ES-I3 (cell line): ENCODE measurements around the gene NEUROD2.

Source experiments
- H3K36me3 ChIP-seq: 2 replicates; pipeline ENCODE4 v1.6.1; 2013; ENCODE audit warnings: mild to moderate bottlenecking, low read length, control low read depth, moderate library complexity; ENCODE audit not compliant: insufficient read depth
- H3K4me1 ChIP-seq: 2 replicates; pipeline ENCODE4 v1.6.1; 2013; ENCODE audit warnings: mild to moderate bottlenecking, control low read depth, low read length; ENCODE audit not compliant: insufficient read depth
- H3K9ac ChIP-seq: 2 replicates; pipeline ENCODE4 v1.6.1; 2013; ENCODE audit warnings: low read depth, mild to moderate bottlenecking, low read length, moderate library complexity
- H3K9me3 ChIP-seq: 2 replicates; pipeline ENCODE4 v1.6.1; 2013; ENCODE audit warnings: mild to moderate bottlenecking, low read length, moderate library complexity; ENCODE audit not compliant: control insufficient read depth, insufficient read depth

Gene NEUROD2

GRCh38 chr17:39605492-39606433 lies 2.0 kb downstream of the NEUROD2 start:
- Histone ChIP-seq H3K36me3 (no peaks in the 10 kb centered on the region), H3K9ac (peak overlapping the region; percentile 35; the same call in 1 of the 2 replicates), H3K9me3 (no peaks in the 10 kb centered on the region), H3K4me1 (peaks cover 18% of the 10 kb centered on the region; the same call in 1 of the 2 replicates)

GRCh38 chr17:39604911-39605491 lies 2.7 kb downstream of the NEUROD2 start:
- Histone ChIP-seq H3K4me1 (peaks cover 21% of the 10 kb centered on the region; the same call in 1 of the 2 replicates), H3K36me3 (no peaks in the 10 kb centered on the region), H3K9me3 (no peaks in the 10 kb centered on the region), H3K9ac (peak overlapping the region; percentile 35; the same call in 1 of the 2 replicates)

- Histone ChIP-seq H3K9ac (no peak overlapping the region), H3K4me1 (peaks cover 21% of the 10 kb centered on the region; the same call in 1 of the 2 replicates), H3K9me3 (no peaks in the 10 kb centered on the region), H3K36me3 (no peaks in the 10 kb centered on the region)
Observed at GRCh38 chr17:39603304-39604016, 4.3 kb downstream of the NEUROD2 start.

DNA sequence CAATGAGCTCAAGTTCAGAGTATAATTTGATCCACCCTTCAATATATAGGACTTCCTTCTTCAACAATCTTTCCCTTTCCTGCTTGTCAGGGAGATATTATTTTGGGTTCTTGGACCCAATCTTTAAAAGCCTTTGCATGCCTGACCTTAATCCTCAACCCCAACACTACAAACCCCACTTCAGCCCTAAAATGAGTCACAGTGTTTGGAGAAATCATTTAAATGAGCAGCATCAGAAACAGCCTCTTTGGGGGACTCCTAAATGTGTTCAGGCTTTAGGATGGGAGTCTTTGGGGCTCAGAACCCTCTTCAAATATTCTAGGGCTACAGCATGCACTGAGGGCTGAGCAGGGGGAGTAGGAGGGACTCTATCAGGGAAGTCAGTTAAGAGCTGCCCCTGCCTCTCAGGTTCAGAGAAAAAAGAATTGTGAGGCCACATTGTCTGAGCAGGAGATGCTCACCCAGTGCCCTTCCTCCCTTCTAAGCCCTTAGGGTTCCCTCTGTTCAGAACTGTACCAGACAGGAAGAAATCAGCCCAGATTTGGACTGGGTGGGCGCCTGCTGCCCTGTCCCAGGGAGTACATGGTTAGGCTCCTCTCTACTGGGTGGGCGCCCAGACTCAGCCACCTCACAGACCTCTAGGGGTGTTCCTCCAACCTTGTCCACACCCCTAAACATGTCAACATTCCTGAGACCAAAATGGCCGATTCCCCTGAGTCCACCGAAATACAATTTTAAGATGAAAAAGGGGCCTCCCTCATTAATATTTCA lies 5.0 kb downstream of the NEUROD2 start:
- Histone ChIP-seq H3K9me3 (no peaks in the 10 kb centered on the region), H3K36me3 (no peaks in the 10 kb centered on the region), H3K9ac (no peak overlapping the region), H3K4me1 (peaks cover 21% of the 10 kb centered on the region; the same call in 1 of the 2 replicates)

GRCh38 chr17:39601758-39602532 lies 5.8 kb downstream of the NEUROD2 start:
- no peaks in the 10 kb centered on the region for H3K9me3 ChIP-seq
- H3K36me3 ChIP-seq = no peaks in the 10 kb centered on the region
- H3K9ac ChIP-seq = no peak overlapping the region
- peaks cover 21% of the 10 kb centered on the region; the same call in 1 of the 2 replicates for H3K4me1 ChIP-seq

- Histone ChIP-seq H3K4me1 (peaks cover 21% of the 10 kb centered on the region; the same call in 1 of the 2 replicates), H3K9ac (no peak overlapping the region), H3K36me3 (no peaks in the 10 kb centered on the region), H3K9me3 (no peaks in the 10 kb centered on the region)
Observed at GRCh38 chr17:39600997-39601597, 6.6 kb downstream of the NEUROD2 start.

DNA sequence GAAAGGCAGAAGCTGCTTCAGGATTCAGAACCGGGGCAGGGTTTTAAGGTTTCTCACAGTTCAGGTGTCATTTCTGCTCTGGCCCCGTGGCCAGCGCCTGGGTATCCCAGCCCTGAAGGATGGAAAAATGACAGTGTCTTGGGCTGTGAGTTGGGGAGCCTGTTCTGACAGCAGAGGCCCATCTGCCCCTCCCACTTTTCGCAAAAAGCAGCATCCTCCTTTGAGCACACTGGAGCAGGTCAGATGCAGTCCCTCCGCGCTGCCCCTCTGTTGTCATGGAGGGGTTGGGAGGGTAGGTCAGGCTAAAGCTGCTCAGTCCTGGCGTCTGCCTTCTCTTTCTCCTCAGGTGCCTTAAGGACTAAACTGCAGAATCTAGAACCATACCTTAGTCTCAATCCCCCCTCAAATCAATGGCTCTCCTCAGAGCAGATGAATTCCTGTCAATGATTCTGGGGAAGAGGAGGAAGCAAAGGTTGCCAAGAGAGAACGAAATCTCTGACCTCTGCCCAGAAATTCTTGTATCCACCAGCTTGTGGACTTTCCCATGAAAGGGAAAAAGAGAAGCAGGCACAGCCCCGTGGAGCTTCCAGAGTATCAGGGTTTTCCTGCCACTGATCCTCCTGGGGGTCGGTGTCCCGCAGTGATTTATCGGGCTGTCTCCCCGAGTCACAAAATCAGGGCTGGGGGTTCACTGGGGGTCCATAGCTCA lies 7.3 kb downstream of the NEUROD2 start:
- H3K9ac ChIP-seq = no peak overlapping the region
- no peaks in the 10 kb centered on the region for H3K9me3 ChIP-seq
- H3K36me3 ChIP-seq = no peaks in the 10 kb centered on the region
- H3K4me1 ChIP-seq = peaks cover 21% of the 10 kb centered on the region; the same call in 1 of the 2 replicates

DNA sequence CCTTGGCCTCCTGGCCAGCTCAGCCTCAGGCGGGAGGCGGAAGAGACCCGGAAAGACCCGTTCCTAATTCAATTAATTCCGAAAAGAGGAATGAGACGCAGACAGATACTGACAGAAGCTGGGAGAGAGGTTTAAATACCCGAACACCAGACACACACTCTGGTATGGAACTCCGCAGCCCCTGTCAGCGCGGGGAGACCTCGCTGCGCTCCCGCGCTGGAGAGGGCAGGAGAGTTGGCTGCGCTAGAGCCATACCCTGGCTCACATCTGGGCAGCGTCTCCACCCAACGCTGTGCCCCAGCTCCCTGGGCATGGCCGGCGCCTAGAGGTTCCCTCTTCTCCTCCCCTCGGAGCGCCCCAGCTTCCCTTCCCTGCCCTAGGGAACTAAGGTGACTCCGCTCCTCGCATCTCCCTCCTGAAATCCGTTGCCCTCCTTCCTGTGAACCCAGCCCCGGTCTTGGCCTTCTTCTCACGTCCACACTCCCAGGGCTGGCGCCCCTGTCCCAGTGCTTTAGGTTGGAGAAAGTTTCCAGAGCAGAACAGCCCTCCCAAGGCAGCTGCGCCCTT lies 8.0 kb downstream of the NEUROD2 start:
- H3K36me3 ChIP-seq = no peaks in the 10 kb centered on the region
- peaks cover 21% of the 10 kb centered on the region; the same call in 1 of the 2 replicates for H3K4me1 ChIP-seq
- H3K9ac ChIP-seq = peak overlapping the region; percentile 28; the same call in 1 of the 2 replicates
- H3K9me3 ChIP-seq = no peaks in the 10 kb centered on the region

DNA sequence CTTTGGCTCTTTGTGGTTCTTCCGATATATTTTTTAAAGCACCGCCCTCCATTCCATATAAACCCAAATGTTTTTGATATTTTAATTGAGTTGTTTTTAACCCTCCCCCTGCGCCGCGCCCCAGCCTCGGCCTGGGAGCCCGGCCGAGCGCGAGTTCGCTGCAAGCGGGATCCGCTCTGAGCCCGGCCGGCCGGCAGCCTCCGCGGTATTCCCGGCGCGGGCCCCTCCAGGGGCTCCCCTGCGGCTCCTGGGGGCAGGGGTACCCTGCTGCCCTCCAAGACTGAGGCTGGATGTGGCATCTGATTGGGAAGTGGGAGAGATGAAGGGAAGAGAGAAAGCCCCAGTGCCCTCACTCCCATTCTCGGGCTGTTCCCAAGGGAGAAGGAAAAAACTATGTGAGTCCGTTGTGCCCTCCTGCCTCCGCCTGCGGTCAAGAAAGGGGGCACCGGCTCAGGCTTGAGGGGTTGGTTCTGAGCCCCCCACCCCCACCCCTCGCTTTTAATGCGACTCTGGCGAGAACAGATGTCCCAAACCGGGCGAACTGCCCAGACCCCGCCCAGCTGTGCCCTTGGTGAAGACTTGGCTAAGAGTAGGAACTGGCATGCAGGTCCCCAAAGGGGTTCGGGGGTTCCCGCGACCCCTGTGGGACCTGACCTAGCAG lies 8.6 kb downstream of the NEUROD2 start:
- Histone ChIP-seq H3K9ac (peak overlapping the region; percentile 28; the same call in 1 of the 2 replicates), H3K9me3 (no peaks in the 10 kb centered on the region), H3K4me1 (peaks cover 21% of the 10 kb centered on the region; the same call in 1 of the 2 replicates), H3K36me3 (no peaks in the 10 kb centered on the region)

DNA sequence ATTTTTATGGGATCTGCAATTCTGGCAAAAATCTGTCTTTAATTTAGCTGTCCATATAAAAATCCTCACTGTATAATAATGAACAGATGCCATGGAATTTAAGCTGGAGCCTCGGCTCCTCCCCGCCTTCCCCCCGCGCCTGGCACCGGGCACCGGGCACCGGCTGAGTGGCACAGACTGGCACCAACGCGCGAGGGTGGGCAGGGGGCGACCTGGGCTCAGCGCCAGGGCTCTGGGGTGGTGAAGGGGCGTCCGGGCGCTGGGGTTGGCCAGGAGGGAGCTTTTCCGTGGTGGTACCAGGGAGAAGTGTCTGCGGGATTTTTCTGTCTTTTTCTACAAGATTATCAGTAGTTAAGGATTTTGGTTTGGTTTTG lies 9.1 kb downstream of the NEUROD2 start:
- Histone ChIP-seq H3K9me3 (no peaks in the 10 kb centered on the region), H3K36me3 (no peaks in the 10 kb centered on the region), H3K9ac (no peak overlapping the region), H3K4me1 (peaks cover 18% of the 10 kb centered on the region; the same call in 1 of the 2 replicates)

GRCh38 chr17:39598047-39598481 lies 9.7 kb downstream of the NEUROD2 start:
- H3K9me3 ChIP-seq = no peaks in the 10 kb centered on the region
- no peak overlapping the region for H3K9ac ChIP-seq
- no peaks in the 10 kb centered on the region for H3K36me3 ChIP-seq
- peaks cover 13% of the 10 kb centered on the region; the same call in 1 of the 2 replicates for H3K4me1 ChIP-seq
